Endothelial cell of umbilical vein (primary cell): Measurements from ENCODE around the gene TUBB1. TPM values are rescaled to one million over a fixed set of nuclear protein-coding genes. Genes with fewer than 3 reads are reported as not detected.

ENCODE experiments used
- BruUV-seq: library from RNA; stranded (reverse); fragments of 400-500 nt; replicated peaks from 2 replicates; lab custom pipeline; 2021; lab: Mats Ljungman, UMichigan
- CTCF ChIA-PET: fragments of 300-600, 350-600 bp; sonication (Branson Sonifier 250); formaldehyde crosslinking; loops from one replicate; lab custom pipeline; 2021; ENCODE audit warnings: antibody characterized with exemption, inconsistent platforms; lab: Charles Lee
- POLR2A ChIA-PET: fragments of 300-600, 350-600 bp; sonication (Branson Sonifier 250); formaldehyde crosslinking; loops from one replicate; lab custom pipeline; 2021; ENCODE audit warnings: antibody characterized with exemption, inconsistent platforms; lab: Charles Lee
- DNase-seq: peaks from one replicate; pipeline ENCODE4 v3.0.0-alpha.2; 2011; ENCODE audit warnings: low read depth, low spot score
- FAIRE-seq: peaks from 2 replicates; lab custom pipeline; 2011; peaks lifted over from hg19 to GRCh38; lab: Jason Lieb, UNC
- H2AFZ ChIP-seq: 2 replicates; pipeline ENCODE4 v1.6.0; 2012; ENCODE audit warnings: low read depth, low read length, control low read depth, inconsistent platforms
- H3K27ac ChIP-seq: 2 replicates; pipeline ENCODE4 v1.5.1; 2011; ENCODE audit warnings: low read depth, mild to moderate bottlenecking, control low read depth, low read length, moderate library complexity; ENCODE audit not compliant: insufficient read depth
- H3K27me3 ChIP-seq, 2 experiments: 2 replicates each; pipeline versions ENCODE4 v1.6.0 to v1.6.1; 2011; ENCODE audit warnings: low read length in 2 of 2, mixed read lengths in 1 of 2; ENCODE audit not compliant: control insufficient read depth in 2 of 2, insufficient read depth in 2 of 2
- H3K36me3 ChIP-seq, 2 experiments: 2 replicates in 1 of 2; 3 replicates in 1 of 2; pipeline ENCODE4 v1.5.1; 2011; ENCODE audit warnings: low read length in 2 of 2, mild to moderate bottlenecking in 1 of 2, moderate library complexity in 1 of 2; ENCODE audit not compliant: control insufficient read depth in 2 of 2, insufficient read depth in 2 of 2; ENCODE audit errors: extremely low read depth in 1 of 2
- H3K4me1 ChIP-seq: 3 replicates; pipeline ENCODE4 v1.5.1; 2011; ENCODE audit warnings: mild to moderate bottlenecking, low read length; ENCODE audit not compliant: control insufficient read depth, insufficient read depth; ENCODE audit errors: extremely low read depth
- H3K4me2 ChIP-seq: 2 replicates; pipeline ENCODE4 v1.6.1; 2011; ENCODE audit warnings: low read length, control low read depth, mixed read lengths; ENCODE audit not compliant: insufficient read depth
- H3K4me3 ChIP-seq, 3 experiments: fragments of 200-600 bp in 1 of 3; sonication (generic), shearing (Covaris generic) in 1 of 3; replicated peaks in 1 of 3; 2 replicates each; pipeline ENCODE4 v1.5.1; 2011 to 2016; ENCODE audit warnings: control low read depth in 3 of 3, low read length in 3 of 3, mild to moderate bottlenecking in 2 of 3, inconsistent platforms in 1 of 3, low read depth in 1 of 3, moderate library complexity in 1 of 3; ENCODE audit not compliant: insufficient read depth in 1 of 3
- H3K79me2 ChIP-seq: 2 replicates; pipeline ENCODE4 v1.6.0; 2012; ENCODE audit warnings: low read length, inconsistent platforms; ENCODE audit not compliant: control insufficient read depth, insufficient read depth
- H3K9ac ChIP-seq: replicated peaks from 2 replicates; pipeline ENCODE3; 2011; ENCODE audit warnings: low read length, control low read depth; ENCODE audit not compliant: insufficient read depth; ENCODE audit errors: extremely low read depth
- H3K9me1 ChIP-seq: replicated peaks from 3 replicates; pipeline ENCODE4 v1.6.0; 2011; ENCODE audit warnings: mild to moderate bottlenecking, low read length; ENCODE audit not compliant: control insufficient read depth, insufficient read depth; ENCODE audit errors: extremely low read depth
- H3K9me3 ChIP-seq: replicated peaks from 2 replicates; pipeline ENCODE4 v1.5.1; 2012; ENCODE audit warnings: low read length, inconsistent platforms; ENCODE audit not compliant: control insufficient read depth, insufficient read depth
- H4K20me1 ChIP-seq: replicated peaks from 2 replicates; pipeline ENCODE3; 2011; ENCODE audit warnings: mild to moderate bottlenecking, low read length; ENCODE audit not compliant: control insufficient read depth, insufficient read depth; ENCODE audit errors: extremely low read depth
- CTCF ChIP-seq, 2 donors: IDR thresholded peaks; 1 replicate in 1 of 2; 2 replicates in 1 of 2; pipeline ENCODE4 v1.5.1; 2011; ENCODE audit warnings: low read length in 2 of 2, mild to moderate bottlenecking in 2 of 2, moderate library complexity in 2 of 2, control low read depth in 1 of 2, inconsistent platforms in 1 of 2, low read depth in 1 of 2; ENCODE audit not compliant: insufficient read depth in 1 of 2; ENCODE audit errors: extremely low read depth in 1 of 2
- EZH2 ChIP-seq: IDR thresholded peaks from 2 replicates; pipeline ENCODE4 v1.6.1; 2012; ENCODE audit warnings: borderline replicate concordance, low read depth, mild to moderate bottlenecking, moderate library complexity, low read length, inconsistent platforms; ENCODE audit not compliant: severe bottlenecking
- FOS ChIP-seq: IDR thresholded peaks from 2 replicates; pipeline ENCODE4 v1.6.1; 2011; ENCODE audit warnings: mild to moderate bottlenecking, low read length, moderate library complexity, borderline replicate concordance; ENCODE audit not compliant: insufficient read depth
- GATA2 ChIP-seq: IDR thresholded peaks from 2 replicates; pipeline ENCODE4 v1.7.0; 2011; ENCODE audit warnings: low read depth, mild to moderate bottlenecking, moderate library complexity, mixed read lengths, low read length; ENCODE audit not compliant: insufficient read length, insufficient read depth
- JUN ChIP-seq: IDR thresholded peaks from 2 replicates; pipeline ENCODE4 v1.6.1; 2011; ENCODE audit warnings: borderline replicate concordance, low read depth; ENCODE audit not compliant: insufficient read length, insufficient read depth
- MYC ChIP-seq: IDR thresholded peaks from one replicate; pipeline ENCODE4 v1.6.1; 2011; ENCODE audit warnings: mild to moderate bottlenecking, low read depth, low read length
- POLR2A ChIP-seq: IDR thresholded peaks from 2 replicates; pipeline ENCODE4 v1.6.1; 2012; ENCODE audit warnings: low read depth, mild to moderate bottlenecking, control low read depth, low read length
- POLR2AphosphoS5 ChIP-seq: IDR thresholded peaks from 2 replicates; pipeline ENCODE4 v1.6.1; 2012; ENCODE audit warnings: low read depth, mild to moderate bottlenecking, control low read depth, low read length, moderate library complexity; ENCODE audit not compliant: insufficient read depth
- dilution Hi-C: fragments of 300-500 bp; cut with MboI; formaldehyde crosslinking; loops from one replicate; pipeline ENCODE4 v1.15.0; 2019; ENCODE audit warnings: low sequenced_read_pairs; ENCODE audit not compliant: extremely low pct_ligation_motif_present
- intact Hi-C: fragments of 100-400 bp; cut with micrococcal nuclease; formaldehyde crosslinking; loops from one replicate; pipeline ENCODE4 v1.10.0; 2022
- polyA plus RNA-seq, 4 experiments: library from polyadenylated mRNA; depleted of rRNA in 3 of 4; stranded (reverse) in 3 of 4; unstranded in 1 of 4; fragments of >200 nt; gene quantifications; 2 replicates each; pipeline versions ENCODE4 v1.2.1 to v1.2.3, GENCODE V29; 2011 to 2012; ENCODE audit warnings: missing spikeins in 1 of 4
- total RNA-seq: library from RNA; stranded (reverse); gene quantifications from 2 replicates; pipeline ENCODE4 v1.2.3, GENCODE V29; 2021
- TF ChIP-seq, protein P1 (sequence below): IDR thresholded peaks from 2 replicates; pipeline ENCODE4 v1.6.1; 2011; ENCODE audit not compliant: insufficient read depth, insufficient read length

The TUBB1 gene
- total and polyA plus RNA-seq, 2 donors (not counting 3 experiments of a cell fraction or from before 2014, with no cell fraction given), result 0.04 TPM; not detected in 1

DNA sequence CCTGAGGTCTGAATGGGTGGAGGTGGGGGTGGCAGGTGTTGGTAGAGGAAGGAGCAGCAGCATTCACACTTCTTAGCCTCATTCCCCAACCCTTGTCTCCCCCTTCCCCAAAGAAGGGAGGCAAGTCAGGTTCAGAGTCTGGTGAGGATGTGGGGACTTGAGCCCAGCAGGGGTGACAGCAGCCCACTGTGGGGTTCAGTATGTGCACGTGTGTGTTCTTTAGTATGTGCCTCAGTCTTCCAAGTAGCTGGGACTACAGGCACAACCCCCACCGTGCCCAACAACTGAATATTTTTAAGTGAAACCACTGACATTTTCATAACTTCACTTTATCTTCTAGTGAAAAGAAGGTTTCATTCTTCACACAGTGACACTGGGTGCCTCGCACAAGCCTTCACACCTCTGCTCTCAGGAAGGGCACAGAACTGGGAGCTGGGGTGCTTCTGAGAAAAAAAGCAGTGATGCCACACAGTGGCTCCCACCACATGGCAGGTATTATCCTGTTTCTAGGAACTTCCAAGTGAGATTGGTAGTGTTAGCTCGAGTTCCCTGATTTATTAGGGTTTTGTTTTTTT lies 56.8 kb downstream of the TUBB1 start:
- no peak overlapping the region for H2AFZ ChIP-seq
- FAIRE-seq, result no peak
- no peak overlapping the region for H3K9ac ChIP-seq
- no peak for DNase-seq
- H3K27ac ChIP-seq, result no peak overlapping the region
- CTCF ChIA-PET, result interaction anchor here (0.6 to 1.2 kb wide), 2 partner anchors 12 to 213 kb away, joined by 4 to 6 read pairs; no protein-coding TSS in a partner anchor
- H3K9me1 ChIP-seq, result no peaks in the 10 kb centered on the region
- POLR2A ChIA-PET, result no interaction called here
- peaks cover 7 to 15% of the 10 kb centered on the region in 2 experiments for H3K27me3 ChIP-seq
- H3K9me3 ChIP-seq, result no peaks in the 10 kb centered on the region
- no peaks in the 10 kb centered on the region for H3K4me1 ChIP-seq
- dilution Hi-C loops, result no loop called here
- intact Hi-C loops, result no loop called here
- H3K36me3 ChIP-seq, result no peaks in the 10 kb centered on the region
- no peak for TF ChIP-seq CTCF (IDR thresholded peaks at IDR 0.05; ENCODE audit: extremely low read depth in 1 of 2, insufficient read depth in 1 of 2, low read depth in 1 of 2, low read length in 2 of 2)
- TF ChIP-seq POLR2AphosphoS5, result no peak
- TF ChIP-seq MYC, result no peak
- TF ChIP-seq FOS, result no peak
- TF ChIP-seq GATA2, result no peak
- no peak for TF ChIP-seq POLR2A
- TF ChIP-seq EZH2, result no peak
- no peak for TF ChIP-seq JUN
- TF ChIP-seq, protein P1, sequence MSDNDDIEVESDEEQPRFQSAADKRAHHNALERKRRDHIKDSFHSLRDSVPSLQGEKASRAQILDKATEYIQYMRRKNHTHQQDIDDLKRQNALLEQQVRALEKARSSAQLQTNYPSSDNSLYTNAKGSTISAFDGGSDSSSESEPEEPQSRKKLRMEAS, result no peak
- no peak overlapping the region for H3K4me2 ChIP-seq
- no peaks in the 10 kb centered on the region for H3K79me2 ChIP-seq
- no peak overlapping the region for H3K4me3 ChIP-seq
- no TSS peak for BruUV-seq
- no peaks in the 10 kb centered on the region for H4K20me1 ChIP-seq

Other genes starting within 250 kb of the TUBB1 start
- 0.58 and 0.74 TPM in 2 replicates for gene GNAS-AS1, start 168.5 kb upstream of the TUBB1 start, total RNA-seq
- gene GNAS-AS1, start 168.5 kb upstream of the TUBB1 start, polyA plus RNA-seq, result 0.11 TPM in 1 of 2 replicates, not detected in the other
- gene GNAS, start 166.7 kb upstream of the TUBB1 start, total RNA-seq, result 1,141 and 1,217 TPM in 2 replicates
- 1,637 and 1,882 TPM in 2 replicates for gene GNAS, start 166.7 kb upstream of the TUBB1 start, polyA plus RNA-seq
- gene NELFCD, start 38.2 kb upstream of the TUBB1 start, total RNA-seq, result 92.5 and 93.2 TPM in 2 replicates
- 75.8 and 90.1 TPM in 2 replicates for gene NELFCD, start 38.2 kb upstream of the TUBB1 start, polyA plus RNA-seq
- 299 and 304 TPM in 2 replicates for gene CTSZ, start 12.2 kb upstream of the TUBB1 start, total RNA-seq
- 323 and 387 TPM in 2 replicates for gene CTSZ, start 12.2 kb upstream of the TUBB1 start, polyA plus RNA-seq
- 107 and 114 TPM in 2 replicates for gene ATP5F1E, start 12.9 kb downstream of the TUBB1 start, total RNA-seq
- 20.2 and 29.0 TPM in 2 replicates for gene ATP5F1E, start 12.9 kb downstream of the TUBB1 start, polyA plus RNA-seq
- 47.4 and 57.2 TPM in 2 replicates for gene PRELID3B, start 23.4 kb downstream of the TUBB1 start, total RNA-seq
- gene PRELID3B, start 23.4 kb downstream of the TUBB1 start, polyA plus RNA-seq, result 12.1 and 14.9 TPM in 2 replicates
- gene ZNF831, start 144.4 kb downstream of the TUBB1 start, total RNA-seq, result not detected in 2 replicates
- not detected in 2 replicates for gene ZNF831, start 144.4 kb downstream of the TUBB1 start, polyA plus RNA-seq